Skin of body (tissue), 2 donors: ENCODE results near the gene ACSF2. TPM values are rescaled to one million over a fixed set of nuclear protein-coding genes. Genes with fewer than 3 reads are reported as not detected.

Experiments used
- DNase-seq: peaks from one replicate; lab custom pipeline; 2025; lab: John Stamatoyannopoulos, UW
- total RNA-seq: library from RNA; depleted of rRNA; stranded (reverse); fragments of >200 nt; gene quantifications from one replicate; pipeline ENCODE4 v1.2.3, GENCODE V29; 2014

Gene ACSF2
- total RNA-seq, 1 donor from 2014 or later = 67.6 TPM

DNA sequence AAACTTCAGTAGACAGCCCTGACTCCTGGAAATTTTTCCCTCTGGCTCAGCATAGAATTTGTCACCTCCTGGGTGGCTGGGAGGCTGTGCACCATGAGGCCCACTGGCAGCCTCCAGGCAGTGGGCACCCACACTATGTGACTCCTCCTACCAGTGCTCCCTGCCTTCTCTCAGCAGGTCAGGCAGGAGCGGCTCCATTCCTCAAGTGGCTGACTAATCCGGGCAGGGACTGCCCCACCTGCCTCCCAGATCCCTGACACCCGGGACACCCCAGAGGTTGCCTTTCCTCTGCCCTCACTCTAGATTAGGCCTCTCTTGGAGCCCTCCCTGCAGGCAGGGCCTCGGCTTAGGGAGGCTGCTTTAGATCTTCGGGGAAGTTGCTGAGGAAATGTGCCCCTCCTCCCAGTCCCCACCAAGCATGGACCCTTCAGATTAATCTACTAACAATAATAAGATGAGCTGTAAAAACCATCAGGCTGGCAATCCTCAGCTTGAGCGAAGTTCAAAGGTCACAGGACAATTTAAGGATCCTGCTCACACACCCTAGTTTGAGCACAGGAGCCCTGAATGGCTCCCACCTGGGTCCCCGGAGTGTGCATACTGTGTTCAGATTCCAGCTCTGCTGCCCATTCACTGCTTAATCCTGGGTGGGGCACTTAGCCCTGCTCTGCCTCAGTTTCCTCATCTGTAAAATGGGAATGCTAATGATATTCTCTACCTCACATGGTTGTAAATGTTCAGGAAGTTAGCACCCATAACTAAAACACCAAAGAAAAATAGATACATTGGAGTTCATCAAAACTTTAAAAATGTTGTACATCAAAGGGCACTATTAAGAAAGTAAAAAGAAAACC lies 72.2 kb downstream of the ACSF2 start:
- no peak for DNase-seq

DNA sequence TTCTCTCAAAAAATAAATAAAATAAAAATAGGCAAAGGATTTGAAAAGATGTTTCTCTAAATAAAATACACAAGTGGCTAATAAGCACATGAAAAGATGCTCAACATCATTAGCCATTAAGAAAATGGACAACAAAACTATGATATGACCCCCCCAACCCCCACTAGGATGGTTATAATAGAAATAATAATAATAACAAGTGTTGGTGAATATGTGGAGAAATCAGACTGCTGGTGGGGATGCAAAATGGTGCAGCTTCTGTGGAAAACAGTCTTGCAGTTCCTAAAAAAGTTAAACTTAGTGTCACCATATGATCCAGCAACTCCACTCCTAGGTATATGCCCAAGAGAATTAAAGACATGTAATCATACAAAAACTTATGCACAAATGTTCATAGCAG lies 73.3 kb downstream of the ACSF2 start:
- no peak for DNase-seq

DNA sequence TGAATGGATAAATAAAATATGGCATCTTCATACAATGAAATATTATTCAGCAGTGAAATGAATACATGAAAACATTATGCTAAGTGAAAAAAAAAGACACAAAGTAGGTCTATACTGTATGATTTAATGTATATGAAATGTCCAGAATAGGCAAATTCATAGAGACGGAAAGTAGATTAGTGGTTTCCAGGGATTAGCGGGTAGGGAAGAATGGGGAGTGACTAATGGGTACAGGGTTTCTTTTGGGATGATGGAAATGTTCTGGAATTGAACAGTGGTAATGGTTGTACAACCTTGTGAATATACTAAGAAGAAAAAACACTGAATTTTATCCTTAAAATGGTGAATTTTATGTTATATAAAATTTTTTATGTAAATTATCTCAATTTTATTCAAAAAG lies 73.7 kb downstream of the ACSF2 start:
- no peak for DNase-seq

DNA sequence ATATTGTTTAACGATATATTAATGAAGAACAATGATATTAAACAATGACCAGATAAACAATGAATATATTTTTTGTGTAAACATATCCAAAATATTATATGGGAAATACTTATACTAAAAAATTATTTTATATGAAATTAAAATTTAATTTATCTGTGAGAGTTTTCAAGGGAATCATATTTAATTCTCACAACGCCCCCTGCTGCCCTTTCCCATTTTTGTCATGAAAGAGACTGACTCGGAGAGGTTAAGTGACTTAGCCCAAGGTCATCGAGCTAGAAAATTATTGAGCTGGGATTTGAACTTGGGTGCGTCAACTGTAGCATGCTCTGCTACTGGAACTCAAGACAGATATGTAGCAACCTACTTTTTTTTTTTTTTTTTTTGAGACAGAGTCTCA lies 75.0 kb downstream of the ACSF2 start:
- no peak for DNase-seq

DNA sequence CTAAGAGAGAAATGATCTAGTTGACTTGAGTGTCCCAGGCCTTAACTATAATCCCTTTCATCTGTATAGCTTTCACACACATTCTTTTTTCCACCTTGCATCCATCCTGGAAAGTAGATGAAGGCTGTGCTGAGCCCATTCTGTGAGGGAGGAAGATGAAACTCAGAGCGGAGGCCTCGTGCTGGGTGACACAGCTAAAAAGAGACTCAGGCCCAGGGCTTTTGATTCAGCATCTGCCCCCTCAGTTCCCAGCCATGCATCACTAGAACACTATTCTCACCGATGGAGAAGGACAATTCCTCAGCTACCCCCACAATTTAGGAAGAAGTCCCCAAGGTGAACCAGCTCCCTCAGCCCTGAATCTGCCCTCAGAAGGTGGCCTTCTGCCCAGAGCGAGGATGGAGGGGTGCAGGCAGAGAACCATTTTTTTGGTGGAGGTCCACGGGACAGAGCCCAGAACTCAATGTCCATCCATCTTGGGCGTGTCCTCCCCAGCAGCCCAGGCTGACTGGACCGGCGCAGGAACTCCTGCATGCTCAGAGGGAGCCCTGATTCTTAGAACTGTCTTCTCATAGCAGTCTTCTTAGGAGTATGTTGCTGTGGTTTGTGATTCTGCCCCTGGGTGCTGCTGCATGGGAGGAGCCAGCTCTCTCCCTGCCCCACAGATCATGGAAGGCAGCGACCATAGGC lies 76.4 kb downstream of the ACSF2 start:
- DNase-seq = no peak

DNA sequence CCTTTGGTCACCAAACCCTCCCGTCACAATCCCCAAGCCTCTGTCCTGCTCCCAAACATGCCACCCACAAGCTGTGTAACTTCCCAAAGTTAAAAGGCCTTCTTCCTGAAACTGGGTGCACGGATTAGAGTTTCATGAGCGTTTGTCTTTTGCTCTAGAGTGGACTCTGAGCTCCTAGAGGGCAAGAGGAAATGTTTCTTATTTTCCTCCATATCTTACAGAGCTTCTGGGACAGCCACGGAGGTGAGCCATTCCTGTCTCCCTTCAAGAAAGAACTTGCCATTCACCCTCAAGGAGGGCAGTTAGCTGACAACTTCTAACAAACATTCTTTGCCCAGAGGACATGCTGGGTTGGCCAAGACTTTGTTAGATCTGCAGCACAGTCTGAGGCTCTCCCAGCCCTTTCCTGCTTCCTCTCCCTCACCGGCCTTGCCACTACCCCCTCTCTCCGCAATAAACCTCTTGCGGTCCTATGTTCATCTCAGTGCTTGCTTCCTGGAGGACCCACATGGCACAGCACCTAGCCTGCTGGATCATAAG lies 79.6 kb downstream of the ACSF2 start:
- no peak for DNase-seq

DNA sequence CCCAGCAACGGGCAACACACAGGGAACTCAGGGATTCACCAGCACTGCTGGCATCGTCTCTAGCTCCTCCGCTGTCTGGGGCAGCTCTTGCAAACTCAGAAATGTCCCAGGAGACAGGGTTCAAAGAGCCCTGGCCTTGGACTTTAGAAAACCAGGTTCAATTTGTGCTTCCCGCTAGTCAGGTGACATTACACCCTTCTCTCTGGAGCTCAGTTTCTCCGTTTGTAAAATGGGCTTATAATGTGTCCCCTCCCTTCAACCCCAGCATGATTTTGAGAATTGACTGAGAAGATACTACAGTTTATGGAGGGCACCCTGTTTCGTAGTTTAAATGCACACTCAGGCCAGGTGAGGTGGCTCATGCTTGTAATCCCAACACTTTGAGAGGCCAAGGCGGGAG lies 80.3 kb downstream of the ACSF2 start:
- DNase-seq = no peak

DNA sequence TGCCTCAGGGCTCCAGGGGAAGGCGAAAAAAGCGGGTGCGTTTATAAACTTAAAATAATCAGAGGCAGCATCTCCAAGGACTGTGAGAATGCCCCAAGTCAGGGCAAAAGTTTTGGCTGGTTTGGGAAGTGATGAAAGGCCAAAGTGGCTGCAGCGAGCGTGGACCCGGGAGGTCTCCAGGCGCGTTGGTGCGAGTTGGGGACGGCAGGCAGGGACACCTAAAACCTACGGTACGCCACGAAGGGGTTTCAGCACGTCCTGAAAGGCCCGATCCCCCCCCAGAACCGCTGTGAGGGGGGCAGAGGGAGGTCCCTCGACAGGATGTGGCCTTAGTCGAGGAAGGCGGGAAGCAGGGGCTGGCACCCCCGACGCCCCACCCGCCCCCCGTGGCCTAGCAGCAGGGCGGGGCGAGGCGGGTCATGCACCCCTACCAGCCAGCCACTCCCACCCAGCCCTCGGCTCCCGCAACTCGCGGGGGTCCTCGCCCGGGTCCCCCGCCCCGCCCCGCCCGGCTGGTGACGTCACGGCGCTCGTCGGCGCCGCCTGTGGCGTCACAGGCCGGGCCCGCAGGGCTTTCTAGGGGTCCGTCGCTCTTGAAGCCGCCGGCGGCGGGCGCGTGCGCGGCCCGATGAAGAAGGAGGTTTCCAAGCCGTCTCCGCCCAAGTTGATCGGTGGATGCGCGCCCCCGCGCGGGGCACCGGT lies 82.0 kb downstream of the ACSF2 start, which contains the start of gene MYCBPAP:
TSS of gene MYCBPAP (plus strand) at position 569 of the 702 bp plus-strand sequence. CDS start 236 bp downstream, outside the sequence.
- DNase-seq = peak; percentile 65

DNA sequence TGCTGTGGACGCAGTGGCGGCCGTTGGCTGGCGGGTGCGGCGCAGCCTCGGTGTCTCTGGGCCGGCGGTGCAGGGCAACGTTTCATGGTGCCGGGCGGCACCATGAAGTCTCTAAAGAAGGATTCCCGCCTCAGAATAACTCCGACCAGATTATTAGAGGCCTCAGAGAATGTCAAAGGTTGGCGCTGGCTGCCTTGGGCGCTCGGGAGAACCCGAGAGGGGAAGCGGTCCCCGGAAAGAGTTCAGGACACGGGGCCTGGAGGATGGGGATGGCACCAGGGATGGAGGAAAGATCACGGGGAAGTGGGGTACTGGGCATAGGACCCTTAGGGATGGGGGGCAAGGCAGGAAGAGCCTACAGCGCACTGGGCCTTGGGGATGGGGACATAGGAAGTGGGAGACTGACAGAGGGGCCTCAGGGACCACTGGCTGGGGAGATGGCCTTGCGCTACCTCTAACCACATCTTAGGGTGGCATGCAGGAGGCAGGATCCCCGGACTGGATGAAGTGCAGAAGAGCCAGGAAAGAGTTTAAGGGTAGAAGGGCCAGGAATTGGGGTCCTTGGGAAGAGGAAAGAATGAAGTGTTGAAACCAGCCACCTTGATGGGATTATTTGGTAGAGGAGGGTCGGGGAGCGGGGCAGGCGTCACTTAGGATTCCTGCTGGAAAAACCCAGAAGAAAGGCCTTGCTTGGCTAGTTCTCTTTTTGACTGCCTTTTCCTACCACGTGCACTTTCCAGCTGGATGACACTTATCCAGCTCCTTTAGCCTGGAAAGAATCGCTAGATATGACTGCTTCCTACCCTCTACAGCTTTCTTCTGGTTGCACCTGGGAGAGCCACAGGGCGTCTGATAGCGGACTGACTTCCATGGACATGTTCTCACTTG lies 82.8 kb downstream of the ACSF2 start:
- peak; percentile 17 for DNase-seq

DNA sequence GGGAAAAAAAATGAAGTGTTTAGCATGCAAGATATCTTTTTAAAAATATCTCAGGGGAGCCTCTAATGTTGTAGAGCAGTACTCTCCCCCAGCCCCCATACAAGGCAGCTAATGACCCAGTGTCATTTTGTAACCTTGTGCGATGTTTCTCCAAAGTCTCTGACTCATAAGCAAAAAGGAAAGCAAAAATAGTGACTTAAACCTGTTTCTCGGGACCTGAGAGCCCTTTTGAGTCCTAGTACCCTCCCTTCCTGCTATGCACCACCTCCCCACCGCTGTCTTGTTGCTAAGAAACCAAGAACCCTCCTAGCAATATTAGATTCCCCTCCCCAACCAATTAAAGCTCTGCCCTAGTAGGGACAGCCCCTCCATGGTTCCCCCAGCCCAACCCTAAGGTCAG lies 85.0 kb downstream of the ACSF2 start:
- no peak for DNase-seq

DNA sequence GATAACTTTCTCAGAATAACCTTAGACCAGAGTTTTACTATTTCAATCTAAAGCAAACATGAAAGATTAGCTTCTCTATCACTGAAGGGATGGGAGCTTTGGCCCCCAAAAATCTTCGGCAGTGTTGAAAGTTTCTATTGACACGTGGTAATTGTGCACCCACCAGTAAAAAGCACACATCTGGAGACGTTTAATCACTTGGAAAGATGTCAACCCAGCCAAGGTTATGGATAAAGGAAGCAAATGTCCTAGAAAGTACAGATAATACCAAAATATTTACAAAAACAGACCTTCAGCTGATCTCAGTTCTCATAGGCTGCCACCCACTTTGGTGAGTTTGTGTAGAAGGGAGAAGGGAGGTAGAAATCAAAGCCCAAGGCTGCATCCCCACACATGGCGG lies 87.5 kb downstream of the ACSF2 start:
- no peak for DNase-seq

DNA sequence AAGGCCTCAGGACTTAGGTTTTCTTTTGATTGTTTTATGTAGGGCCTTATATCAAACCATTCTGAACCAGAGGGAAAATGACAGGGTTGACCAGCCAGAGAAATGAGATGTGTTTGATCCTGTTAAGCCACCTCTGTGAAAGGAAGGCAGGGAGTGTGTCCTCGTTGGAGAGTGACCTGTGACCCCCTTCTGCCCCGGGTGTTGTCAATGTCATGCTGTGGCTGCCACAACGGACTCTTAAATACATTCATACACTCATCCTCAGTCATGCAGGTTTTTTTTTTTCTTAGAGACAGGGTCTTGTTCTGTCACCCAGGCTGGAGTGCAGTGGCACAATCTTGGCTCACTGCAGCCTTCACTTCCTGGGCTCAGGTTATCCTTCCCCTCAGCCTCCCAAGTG lies 88.4 kb downstream of the ACSF2 start:
- DNase-seq = no peak

DNA sequence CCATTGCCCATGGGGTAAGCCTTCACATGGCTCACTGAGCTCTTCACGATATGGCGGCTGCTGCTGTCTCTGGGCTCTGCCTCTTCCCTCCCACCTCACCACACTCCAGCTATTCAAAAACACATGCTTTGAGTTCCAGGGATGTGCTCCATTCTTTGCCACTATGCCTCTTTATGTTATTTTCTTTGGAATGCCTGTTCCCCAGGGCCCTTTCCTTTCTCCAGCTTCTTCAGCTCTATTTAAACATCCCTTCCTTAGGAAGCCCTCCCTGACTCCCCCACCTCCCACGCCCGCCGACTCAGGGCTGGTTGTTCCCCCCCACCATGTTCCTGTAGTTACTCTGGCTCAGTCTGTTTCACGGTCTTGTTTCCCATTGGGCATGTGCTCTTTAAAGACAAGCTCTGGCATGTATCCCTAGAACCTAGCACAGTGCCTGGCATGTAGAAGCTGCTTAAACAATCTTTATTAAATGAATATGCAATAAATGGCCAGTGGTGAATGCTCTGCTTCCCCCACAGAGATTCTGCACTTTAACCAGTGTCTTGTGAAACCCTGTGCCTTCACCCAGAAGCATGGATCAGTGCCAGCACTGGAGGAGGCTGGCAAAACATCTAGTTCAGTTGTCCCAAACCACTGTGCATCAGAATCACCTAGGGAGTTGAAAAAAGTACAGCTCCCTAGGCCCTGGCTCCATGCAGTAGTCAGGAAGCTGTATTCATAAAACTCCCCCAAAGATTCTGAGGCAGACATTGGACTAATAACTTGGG lies 89.1 kb downstream of the ACSF2 start:
- no peak for DNase-seq

DNA sequence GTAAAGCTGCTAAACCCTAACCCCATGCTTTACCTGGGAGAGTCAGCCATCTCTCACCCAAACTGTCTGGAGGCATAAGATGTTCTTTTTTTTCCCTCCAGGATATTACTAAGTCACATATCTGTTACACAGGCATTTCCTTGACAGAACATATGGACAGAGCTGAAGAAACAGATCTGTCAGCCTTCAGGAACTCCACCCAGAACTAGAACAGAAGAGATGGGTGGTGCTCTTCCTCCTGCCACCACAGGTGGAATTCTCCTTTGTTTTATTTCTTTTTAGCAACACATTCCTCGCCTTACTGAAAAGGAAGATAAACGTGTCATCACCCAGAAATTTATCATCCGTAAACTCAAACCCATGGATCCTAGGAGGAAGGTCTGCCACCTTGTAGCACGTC lies 91.0 kb downstream of the ACSF2 start:
- no peak for DNase-seq

DNA sequence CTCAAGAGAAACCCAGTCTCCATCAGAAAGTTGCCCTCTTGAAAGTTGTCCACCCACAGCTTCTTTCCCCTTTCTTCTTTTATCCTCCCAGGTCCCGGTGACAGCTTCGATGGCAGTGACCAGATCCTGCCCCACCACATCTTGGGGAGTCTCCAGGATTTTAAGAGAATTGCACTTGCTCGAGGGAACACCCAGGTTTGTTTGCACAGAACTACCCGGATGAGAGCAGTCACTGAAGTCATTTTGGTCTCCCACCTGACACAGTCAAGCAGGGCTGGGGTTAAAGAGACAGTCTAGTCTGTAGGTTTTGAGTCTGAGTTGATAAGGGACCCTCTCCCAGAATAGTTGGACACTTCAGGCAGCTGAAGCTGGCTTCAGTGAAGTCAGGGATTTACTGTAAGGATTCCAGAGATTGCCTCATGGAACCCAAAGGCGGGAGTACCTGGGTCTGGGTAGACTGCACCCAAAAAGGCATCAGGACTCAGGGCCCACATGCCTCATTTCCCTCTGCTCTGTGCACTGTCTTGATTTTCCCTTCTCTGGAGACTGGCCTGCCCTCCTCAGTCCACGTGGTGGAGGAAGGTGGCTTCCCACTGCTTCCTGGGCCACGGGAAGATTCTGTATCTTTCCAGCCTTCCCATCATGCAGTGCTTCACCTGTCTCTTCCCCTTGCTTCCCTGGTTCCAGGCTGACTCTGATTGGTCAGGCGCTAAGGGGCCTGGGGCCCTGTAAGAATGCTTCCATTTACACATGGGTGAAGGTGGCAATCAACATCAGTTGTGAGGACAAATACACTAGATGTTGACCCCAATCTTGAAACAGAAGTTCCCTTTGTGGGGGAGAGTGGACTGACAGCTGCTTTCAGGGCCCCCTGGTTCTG lies 91.7 kb downstream of the ACSF2 start:
- DNase-seq = no peak

DNA sequence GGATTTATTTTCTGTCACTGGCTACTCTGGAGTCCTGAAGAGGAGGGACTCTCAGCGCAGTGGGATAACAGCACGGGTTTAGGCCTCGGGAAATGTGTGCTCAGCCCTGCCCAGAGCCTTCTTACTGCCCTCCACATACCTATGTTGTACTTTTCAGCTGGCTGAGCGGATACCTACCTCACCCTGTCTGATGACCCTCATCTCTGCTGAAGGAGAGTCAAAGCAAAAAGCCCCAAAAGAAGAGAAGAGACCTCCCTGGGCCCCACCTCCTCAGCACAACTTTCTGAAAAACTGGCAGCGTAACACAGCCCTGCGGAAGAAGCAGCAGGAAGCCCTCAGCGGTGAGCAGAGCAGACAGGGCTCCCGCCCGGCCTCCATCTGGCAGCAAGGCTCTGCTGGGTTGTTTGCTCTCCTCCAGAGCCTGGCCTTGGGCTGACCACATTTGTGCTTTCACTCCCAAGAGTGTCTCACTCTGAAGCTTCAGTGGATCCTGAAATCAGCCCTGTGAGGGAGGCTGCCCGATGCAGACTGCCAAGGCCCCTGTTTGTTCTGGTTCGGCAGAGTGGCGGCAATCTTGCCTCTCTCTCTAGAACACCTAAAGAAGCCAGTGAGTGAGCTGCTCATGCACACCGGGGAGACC lies 92.5 kb downstream of the ACSF2 start:
- DNase-seq = no peak

DNA sequence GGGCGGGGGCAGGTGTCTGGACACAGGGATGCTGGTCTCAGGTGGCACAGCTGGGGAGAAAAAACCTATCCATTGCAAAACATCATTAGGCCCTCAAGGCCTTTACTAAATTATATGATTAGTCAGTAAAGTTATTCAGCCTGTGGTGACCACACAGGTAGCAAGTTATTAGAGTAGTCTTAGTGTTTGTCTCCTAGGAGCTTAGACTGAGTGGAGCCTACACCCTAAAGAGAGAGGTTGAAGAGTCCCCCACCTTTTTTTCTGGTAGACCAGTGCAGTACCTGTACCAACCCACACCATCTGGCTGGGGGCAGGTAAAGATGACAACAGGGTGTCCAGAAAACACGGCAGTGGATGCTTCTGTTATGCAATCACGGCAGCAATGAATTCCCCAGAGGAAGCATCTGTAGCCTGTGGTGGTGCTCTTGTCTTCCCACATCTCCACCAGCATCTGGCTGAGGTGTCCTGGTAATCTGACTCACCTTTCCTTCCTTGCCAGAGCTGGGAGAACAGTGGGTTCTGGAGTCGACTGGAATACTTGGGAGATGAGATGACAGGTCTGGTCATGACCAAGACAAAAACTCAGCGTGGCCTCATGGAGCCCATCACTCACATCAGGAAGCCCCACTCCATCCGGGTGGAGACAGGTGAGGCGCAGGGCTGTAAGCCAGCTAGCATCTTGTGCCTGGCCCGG lies 93.3 kb downstream of the ACSF2 start:
- no peak for DNase-seq

DNA sequence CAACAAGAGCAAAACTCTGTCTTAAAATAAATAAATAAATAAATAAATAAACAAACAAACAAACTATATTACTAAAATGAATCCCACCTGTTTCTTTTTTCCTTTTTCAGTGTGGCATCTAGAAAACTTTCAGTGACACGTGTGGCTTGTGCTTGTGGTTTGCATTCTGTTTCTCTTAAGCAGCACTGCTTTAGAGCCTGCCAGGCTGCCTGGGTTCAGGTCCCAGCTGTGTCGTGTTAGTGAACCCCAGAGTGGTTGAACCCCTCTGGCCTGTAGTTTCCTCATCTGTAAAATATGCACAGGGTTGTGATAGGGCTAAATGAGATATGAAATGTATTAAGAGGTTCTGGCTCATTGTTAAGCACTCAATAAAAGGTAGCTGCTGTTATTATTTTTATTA lies 94.5 kb downstream of the ACSF2 start:
- no peak for DNase-seq
